OCI-M1 (cell line): ENCODE measurements around the gene PSD4.

Source experiments
- DNase-seq: peaks from one replicate; lab custom pipeline; 2025; lab: John Stamatoyannopoulos, UW

PSD4 gene

DNA sequence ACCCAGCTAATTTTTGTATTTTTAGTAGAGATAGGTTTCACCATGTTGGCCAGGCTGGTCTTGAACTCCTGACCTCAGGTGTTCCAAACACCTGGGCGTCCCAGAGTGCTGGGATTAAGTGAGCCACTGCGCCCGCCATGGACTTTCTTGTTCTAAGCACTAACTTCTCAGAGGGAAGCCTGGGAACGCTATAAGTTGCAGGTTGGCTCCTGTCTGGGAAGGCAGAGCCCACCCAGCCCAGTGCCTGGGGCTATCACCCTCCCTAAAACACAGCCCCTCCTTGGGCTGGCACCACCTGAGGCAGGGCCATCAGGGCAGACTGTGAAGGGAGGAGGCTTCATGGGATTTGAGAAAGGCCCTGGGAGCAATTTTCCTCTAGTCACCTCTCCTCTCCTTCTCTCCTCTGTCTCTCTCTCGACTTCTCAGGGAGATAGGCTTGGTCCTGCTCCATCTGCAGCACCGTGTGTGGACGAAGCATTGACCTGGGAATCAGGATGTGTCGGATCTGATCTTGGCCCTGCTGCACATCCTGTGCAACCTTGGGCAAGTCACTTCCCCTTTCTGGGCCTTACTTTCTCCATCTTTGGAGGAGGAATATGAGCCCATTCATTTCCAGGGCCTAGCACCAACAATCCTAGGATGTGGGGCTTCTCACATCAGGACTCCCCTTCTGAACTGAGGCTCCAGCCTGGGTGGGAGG is 10.9 kb downstream of the PSD4 start:
- no peak for DNase-seq

- no peak for DNase-seq
Observed at GRCh38 chr2:113185664-113186432, 12.1 kb downstream of the PSD4 start.

DNA sequence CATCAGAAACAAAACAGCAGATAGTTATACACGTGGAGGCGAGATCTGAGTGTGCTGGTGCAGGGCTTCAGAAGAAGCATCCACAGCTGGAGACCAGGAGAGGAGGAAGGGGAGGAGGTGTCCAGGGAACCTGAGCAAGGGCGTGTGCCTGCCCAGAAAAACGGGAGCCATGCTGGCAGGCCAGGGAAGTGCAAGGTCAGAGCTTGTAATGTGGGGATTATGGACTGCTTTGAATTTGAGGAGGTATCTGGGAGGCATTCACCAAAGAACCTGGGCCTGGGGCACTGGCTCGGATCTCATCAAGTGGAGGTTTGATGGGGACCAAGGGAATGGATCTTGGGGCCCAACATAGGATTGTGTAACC is 12.6 kb downstream of the PSD4 start:
- DNase-seq: no peak

DNA sequence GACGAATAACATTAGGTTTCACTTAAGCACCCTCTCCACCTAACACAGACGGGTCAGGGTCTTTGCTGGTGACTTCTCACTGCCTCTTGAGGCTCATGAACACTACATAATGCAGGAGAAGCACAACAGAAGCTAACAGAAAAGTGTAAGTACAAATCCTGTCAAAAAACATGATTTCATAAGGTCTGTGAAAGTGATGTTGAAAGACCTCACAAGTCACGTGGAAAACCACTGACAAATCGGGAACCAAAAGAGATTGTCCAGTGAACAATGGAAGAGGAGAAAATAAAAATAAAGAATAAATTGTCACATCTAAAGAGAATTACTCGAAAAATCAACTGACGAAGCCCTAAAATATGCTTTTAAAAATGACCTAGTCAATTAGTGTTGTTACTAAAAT is 14.0 kb downstream of the PSD4 start:
- no peak for DNase-seq

DNA sequence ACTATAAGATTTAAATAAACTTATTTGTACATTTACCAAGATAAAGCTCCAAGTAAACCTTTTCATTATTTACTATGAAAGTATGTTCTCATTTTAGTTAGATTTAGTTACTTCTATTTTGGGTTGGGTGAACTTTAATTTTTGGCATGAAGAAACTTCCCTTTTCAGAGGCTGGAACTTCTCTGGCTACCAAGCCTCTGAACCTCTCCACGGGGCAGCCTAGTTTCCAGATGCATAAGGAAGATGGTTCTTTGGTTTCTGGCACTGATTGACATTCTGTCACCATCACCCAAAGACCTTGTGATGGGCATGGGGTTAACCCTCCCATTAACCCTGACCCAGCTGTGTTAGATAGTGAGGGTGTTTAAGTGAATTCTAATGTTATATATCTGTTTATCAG is 17.1 kb downstream of the PSD4 start:
- DNase-seq: no peak

- no peak for DNase-seq
Observed at GRCh38 chr2:113192459-113193100, 18.8 kb downstream of the PSD4 start.

- DNase-seq: no peak
Observed at GRCh38 chr2:113195923-113196501, 22.2 kb downstream of the PSD4 start.

DNA sequence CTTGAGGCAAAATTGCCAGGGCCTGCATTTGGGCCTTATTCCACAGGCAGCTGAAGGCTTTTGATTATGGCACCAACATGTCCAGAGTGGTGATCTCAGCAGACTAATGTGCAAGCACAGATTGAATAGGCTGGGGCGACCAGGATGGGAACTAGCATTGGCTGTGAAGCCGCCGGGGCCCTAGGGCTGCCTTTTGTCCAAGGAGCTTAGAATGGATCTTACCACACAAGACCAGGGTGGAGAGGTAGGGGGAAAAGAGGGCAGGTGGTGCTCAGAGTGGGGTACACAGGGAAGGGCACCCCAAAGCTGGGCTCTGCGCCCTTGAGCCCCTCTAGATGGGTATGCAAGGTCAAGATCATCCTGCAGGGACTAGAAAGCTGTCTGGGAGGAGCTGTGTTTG is 23.1 kb downstream of the PSD4 start:
- DNase-seq: no peak

- DNase-seq: no peak
Observed at GRCh38 chr2:113197347-113198047, 23.7 kb downstream of the PSD4 start.

GRCh38 chr2:113198048-113198789 is 24.4 kb downstream of the PSD4 start:
- DNase-seq: no peak

- no peak for DNase-seq
Observed at GRCh38 chr2:113198790-113199612, 25.2 kb downstream of the PSD4 start.

- no peak for DNase-seq
Observed at GRCh38 chr2:113200236-113200635, 26.5 kb downstream of the PSD4 start.

DNA sequence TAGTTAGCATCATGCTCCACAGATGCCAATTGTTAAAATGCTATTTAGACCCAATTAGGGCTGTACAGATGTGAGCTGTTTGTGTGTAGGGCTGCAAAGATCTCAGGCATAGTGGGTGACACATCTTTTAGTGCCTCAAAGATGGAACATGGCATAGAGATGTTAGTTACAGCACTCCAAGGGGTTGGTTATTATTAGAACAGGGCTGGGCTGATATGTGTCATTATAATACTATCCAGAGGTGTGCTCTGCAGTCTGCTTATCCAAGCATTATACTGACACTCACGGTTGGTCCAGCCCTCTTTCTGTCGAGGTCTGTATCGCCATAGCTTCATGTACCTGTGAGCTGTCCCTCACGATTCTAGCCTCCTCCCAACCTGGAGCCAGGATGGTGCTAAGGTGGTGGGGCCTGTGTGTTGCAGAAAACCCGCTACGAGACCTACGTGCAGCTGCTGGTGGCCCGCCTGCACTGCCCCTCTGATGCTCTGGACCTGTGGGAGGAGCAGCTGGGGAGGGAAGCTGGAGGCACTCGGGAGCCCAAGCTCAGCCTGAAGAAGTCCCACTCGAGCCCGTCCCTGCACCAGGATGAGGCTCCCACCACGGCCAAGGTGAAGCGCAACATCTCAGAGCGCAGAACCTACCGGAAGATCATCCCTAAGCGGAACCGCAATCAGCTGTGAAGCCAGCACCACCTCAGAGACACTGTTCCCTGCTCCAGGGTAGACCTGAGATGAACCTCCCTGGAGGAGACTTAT is 27.1 kb downstream of the PSD4 start:
- DNase-seq: no peak

- no peak for DNase-seq
Observed at GRCh38 chr2:113201496-113202304, 27.9 kb downstream of the PSD4 start.

- DNase-seq: no peak
Observed at GRCh38 chr2:113202305-113203216, 28.8 kb downstream of the PSD4 start.

- DNase-seq: no peak
Observed at GRCh38 chr2:113203217-113203530, 29.4 kb downstream of the PSD4 start.

DNA sequence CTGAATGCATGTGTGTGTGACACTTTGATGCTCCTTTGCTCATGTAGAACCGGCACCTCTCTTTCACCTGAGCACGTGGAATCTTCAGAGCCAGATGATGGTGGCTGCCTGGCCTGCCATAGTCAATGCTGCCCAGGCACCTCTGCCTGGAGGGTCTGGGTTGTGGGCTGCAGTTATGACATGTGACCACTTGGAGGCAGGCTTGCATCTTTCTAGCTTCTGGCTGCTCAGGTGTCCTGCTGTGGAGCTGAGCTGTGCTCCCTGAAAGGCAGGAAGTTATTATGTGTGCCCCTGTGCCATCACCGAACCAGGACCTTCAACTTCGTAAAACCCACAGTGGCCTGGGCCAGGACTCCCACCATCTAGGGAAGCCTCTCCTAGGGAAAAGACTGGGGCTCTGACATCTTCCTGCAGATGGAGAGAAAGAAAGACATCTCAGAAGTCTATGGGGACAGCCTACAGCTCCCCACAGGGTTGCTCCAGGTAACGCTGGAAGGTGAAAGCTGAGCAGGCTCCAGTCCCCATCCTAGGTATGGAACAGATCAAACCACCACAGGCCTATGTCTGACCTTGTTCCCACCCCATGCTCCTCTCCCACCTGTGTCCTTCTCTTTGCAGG is 30.2 kb downstream of the PSD4 start:
- peak; percentile 75 for DNase-seq

DNA sequence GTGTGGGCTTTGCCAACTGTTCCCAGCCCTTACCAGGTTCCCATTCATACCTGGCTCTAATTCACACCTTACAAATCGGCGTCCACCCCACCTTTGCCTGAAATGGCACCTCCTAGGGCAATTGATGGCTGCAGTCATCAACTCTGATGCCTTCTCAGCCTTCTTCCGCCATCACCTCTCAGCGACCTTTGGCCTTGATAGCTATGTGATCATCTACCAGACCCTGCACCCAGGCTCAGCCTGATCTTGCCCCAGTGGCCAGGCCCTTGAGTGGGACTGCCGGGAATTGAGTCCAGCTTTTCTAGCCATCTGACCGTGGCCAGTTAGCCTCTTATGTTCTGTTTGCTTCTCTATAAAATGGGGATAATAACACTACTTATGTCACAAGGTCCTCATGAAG is 32.5 kb downstream of the PSD4 start:
- no peak for DNase-seq
